SU-DHL-6 (cell line): ENCODE data around the gene HELQ.

Experiments
- EZH2phosphoT487 ChIP-seq: fragments of 200-600 bp; sonication (generic), shearing (Covaris generic); conservative IDR thresholded peaks from 2 replicates; pipeline ENCODE4 v1.6.1; 2018; ENCODE audit warnings: mild to moderate bottlenecking, antibody characterized with exemption, low read length, moderate library complexity, mixed read lengths
- TF ChIP-seq, protein P1 (sequence below): fragments of 200-600 bp; sonication (generic); IDR thresholded peaks from one replicate; pipeline ENCODE4 v1.5.1; 2017; ENCODE audit warnings: antibody characterized with exemption, mild to moderate bottlenecking, low read length, moderate library complexity; ENCODE audit not compliant: insufficient read depth, poor library complexity, severe bottlenecking

DNA sequence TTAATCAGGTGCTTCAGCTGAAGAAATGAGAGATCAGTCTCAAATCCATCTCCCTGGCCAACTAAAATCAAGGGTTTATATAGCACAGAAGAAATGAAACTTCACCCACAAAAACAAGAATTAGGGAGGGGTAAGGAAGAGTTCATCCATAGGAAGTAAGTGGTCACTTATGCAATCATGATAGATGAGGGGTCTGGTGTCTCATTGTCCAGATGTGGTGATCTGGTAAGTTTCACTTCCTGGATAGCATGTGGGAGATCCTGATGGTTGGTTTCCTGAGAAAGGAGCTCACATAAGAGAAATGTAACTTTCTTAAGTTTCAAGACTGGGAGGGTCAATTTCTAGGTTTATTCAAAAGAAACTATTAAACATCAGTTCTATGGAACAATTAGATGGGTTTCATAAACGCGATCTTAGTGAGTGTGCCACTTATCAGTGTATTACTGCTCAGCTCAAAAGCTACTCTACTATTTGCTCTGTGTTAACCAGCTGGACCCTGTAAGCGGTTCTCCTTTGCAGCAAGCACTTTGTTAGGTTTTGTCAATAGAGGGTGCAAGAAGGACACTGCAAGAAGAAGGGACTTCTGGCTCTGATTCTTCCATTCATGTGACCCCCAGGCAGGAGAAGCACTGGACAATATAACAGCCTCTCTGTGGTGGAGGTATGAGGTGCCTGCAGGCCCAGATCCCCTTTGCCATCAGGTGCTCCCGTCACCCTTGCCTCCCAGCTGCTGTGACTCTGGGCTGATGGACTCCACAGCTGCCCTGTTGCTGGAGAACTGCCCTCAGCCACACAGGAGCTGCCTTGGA, 85.6 kb downstream of the HELQ start:
- TF ChIP-seq, protein P1, sequence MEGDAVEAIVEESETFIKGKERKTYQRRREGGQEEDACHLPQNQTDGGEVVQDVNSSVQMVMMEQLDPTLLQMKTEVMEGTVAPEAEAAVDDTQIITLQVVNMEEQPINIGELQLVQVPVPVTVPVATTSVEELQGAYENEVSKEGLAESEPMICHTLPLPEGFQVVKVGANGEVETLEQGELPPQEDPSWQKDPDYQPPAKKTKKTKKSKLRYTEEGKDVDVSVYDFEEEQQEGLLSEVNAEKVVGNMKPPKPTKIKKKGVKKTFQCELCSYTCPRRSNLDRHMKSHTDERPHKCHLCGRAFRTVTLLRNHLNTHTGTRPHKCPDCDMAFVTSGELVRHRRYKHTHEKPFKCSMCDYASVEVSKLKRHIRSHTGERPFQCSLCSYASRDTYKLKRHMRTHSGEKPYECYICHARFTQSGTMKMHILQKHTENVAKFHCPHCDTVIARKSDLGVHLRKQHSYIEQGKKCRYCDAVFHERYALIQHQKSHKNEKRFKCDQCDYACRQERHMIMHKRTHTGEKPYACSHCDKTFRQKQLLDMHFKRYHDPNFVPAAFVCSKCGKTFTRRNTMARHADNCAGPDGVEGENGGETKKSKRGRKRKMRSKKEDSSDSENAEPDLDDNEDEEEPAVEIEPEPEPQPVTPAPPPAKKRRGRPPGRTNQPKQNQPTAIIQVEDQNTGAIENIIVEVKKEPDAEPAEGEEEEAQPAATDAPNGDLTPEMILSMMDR: no peak
- TF ChIP-seq EZH2phosphoT487: no peak
